HG02588 (cell line): Measurements from ENCODE around the gene ERBB4.
"Not testable (repeated sequence)": the region's sequence is repeated elsewhere in the genome, so short reads cannot be mapped to it uniquely, and the experiment has no call there.

Experiments used
- ATAC-seq: cut with Tn5 transposase; IDR thresholded peaks from one replicate; pipeline ENCODE4 v1.9.1; 2021; ENCODE audit warnings: mild to moderate bottlenecking, moderate library complexity; ENCODE audit not compliant: unreplicated experiment

The ERBB4 gene

DNA sequence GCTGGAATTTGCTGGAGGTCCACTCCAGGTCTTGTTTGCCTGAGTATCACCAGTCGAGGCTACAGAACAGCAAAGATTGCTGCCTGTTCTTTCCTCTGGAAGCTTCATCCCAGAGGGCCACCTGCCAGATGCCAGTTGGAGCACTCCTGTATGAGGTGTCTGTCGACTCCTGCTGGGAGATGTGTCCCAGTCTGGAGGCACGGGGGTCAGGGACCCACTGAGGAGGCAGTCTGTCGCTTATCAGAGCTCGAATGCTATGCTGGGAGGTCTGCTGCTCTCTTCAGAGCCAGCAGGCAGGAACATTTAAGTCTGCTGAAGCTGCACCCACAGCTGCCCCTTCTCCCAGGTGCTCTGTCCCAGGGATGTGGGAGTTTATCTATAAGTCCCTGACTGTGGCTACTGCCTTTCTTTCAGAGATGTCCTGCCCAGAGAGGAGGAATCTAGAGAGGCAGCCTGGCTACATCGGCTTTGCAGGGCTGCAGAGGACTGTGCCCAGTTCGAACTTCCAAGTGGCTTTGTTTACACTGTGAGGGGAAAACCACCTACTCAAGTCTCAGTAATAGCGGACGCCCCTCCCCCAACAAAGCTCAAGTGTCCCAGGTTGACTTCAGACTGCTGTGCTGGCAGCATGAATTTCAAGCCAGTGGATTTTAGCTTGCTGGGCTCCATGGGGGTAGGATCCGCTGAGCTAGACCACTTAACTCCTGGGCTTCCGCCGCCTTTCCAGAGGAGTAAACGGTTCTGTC, 301.1 kb downstream of the ERBB4 start:
- no peak for ATAC-seq

DNA sequence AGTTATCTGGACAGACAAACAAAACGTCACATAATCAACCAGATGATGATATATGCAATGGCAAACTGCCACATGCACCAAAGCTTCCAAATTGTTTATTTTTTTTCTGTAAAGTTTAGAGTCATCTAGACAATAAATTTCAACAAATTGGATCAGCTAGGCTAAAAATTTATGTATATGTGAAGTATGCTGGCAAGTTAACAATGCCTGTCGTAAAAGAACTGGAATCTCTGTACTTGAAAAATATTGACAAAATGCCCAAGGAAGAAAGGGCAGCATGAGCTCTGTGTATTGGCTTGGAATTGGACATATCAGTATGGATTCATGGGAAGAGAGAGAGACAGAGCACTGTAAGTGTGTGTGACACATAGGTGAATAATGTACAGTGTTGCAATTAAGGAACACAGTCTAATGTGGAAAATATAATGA, 309.8 kb downstream of the ERBB4 start:
- no peak for ATAC-seq

- ATAC-seq: no peak
These were observed 310.8 kb downstream of the ERBB4 start for GRCh38 chr2:212227755-212228154.

DNA sequence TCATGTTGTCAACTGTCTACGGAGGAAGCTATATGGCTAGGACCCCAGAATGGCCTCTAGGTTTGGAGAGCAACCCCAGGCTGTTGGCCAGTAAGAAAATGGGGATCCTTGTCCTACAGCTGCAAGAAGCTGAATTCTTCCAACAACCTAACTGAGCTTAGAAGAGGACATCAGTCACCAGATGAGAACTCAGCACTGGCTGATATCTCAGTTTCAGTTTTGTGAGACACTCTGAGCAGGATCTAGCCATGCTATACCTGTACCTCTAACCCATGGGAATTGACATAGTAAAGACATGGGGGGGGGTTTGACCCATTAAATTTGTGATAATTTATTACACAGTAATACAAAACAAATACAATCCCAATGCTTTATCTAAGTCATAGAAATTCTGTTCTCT, 312.5 kb downstream of the ERBB4 start:
- ATAC-seq: no peak

- ATAC-seq: no peak
These were observed 314.9 kb downstream of the ERBB4 start for GRCh38 chr2:212223696-212224095.

DNA sequence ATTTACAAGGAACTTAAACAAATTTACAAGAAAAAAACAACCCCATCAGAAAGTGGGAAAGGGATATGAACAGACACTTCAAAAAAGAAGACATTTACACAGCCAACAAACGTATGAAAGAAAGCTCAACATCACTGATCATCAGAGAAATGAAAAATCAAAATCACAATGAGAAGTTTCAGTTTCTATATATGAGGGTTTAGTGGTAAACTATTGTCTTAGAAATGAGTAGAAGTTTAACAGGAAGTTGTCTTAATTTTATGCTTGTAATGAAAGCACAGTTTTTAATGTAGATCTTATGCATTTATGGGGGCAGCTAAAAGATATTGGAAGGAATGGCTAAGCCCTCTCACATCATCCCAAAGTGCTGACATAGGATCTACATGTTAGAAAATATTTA, 325.4 kb downstream of the ERBB4 start:
- no peak for ATAC-seq

DNA sequence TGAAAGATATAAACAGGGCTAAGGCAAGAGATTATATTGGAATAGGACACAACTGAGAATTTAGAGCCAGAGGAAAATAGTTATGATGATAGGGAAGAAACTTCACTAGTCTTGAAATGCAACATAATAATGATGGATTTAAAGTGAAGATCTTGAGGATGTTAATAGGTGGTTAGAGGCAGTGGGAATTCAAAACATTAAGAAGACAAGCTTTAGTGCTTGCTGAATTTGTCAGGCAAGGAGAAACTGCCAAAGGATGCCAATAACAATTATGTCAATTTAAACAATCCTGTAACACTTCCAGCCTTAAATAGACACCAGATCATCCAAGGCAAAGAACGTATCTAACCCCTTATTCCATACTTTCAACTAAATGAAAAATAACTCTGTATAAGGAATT, 330.1 kb downstream of the ERBB4 start:
- ATAC-seq: no peak

DNA sequence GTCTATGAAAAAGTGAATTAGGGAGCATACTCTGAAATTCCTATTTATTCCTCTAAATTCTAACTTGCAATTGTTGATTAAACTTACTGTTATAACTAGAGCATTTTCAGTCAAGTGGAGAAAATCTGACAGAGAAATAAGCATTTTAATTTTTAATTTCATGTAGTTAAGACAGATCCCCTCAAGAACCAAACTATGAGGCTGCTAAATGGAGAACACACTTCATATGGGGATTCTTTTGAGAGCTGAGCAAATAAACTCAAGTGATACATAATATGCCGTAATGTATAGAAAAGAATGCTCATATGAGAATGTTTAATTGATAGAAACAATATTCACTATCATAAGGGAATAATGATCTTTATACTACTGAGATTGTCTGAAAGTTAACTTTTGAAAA, 340.8 kb downstream of the ERBB4 start:
- ATAC-seq: no peak

DNA sequence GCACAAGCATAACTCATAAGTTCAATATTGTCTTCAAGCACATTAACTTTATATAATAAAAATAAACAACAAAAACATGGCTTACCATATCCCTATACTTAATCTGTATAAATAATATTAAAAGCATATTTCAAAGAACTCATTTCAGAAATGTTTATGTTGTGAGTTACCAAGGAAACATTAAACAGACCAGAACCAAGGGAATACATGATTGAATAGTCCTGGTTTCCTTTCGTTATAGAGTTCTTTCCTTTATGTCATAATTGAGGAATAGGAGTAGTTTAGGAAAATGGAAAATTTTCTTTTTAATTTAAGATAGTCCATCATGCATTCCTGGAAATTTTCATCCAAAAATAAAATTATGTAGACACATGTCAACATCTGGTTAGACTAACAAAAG, 343.0 kb downstream of the ERBB4 start:
- ATAC-seq: no peak

DNA sequence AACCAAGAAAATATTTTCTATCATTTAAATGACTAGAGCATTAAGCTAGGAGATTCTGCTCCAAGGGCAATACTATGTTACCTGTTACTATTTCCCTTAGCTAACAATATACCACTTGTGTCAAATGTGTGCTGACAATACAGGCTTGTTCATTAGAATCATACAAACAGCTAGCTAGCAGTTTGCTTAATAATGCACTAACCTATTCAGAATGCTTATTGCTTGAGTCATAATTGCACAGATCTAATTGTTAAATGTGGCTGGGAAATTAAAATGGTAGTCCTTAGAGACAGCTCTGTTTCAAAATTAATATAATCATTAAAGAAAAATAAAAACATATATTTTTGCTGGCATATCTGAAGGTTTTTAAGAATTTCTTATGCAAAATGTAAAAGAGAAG, 344.2 kb downstream of the ERBB4 start:
- ATAC-seq: no peak

- no peak for ATAC-seq
These were observed 344.8 kb downstream of the ERBB4 start for GRCh38 chr2:212193803-212194202.

DNA sequence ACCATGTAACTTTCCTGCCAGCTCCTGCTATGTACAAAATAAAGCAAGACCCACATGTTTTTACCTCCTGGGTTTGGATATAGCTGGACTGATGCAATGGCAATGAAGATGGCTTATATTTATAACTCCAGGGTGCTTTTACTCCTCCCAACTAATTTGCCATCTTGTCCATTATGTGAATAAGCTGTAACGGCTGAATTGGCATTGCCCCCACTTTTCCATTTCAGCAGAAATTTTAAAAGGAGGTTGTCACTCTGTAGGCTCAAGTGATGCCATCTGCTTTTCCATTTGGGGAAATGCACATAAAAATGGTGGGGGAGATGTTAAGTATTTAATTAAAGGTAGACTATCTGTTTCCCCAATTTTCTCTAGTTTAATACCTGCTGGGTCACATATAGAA, 345.5 kb downstream of the ERBB4 start:
- ATAC-seq: no peak

GRCh38 chr2:212191438-212191837, 347.2 kb downstream of the ERBB4 start:
- not testable (repeated sequence) for ATAC-seq

GRCh38 chr2:212186166-212186565, 352.4 kb downstream of the ERBB4 start:
- no peak for ATAC-seq

GRCh38 chr2:212181646-212182045, 357.0 kb downstream of the ERBB4 start:
- ATAC-seq: no peak

DNA sequence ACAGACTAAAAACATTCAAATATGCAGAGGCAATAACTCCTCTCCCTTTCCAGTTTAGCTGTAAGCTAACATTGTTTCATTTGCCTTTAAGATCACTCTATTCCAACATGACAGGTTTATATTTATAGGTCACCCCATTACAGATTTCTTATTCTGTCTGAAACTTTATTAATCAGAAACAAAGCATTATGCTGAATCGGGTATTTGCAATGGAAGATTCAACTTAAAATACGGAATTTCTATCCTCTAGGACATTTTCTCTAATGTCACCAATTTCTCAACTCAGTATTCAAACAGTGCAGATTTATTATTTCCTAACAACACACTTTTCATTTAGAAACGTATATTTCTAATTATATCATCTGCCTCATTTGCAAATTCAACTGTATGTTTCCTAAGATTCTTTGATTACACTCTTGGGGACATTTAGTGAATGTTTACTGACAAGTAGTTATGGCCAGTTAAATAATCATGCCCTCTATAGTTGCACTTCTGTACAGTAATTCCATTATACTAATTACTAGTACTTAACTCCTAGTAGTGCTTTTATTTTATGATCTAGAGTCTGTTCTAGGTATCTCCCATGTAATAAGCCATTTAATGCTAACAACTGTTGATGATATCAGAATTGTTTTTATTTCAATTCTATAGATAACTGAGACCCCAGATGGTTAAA, 358.1 kb downstream of the ERBB4 start:
- no peak for ATAC-seq

DNA sequence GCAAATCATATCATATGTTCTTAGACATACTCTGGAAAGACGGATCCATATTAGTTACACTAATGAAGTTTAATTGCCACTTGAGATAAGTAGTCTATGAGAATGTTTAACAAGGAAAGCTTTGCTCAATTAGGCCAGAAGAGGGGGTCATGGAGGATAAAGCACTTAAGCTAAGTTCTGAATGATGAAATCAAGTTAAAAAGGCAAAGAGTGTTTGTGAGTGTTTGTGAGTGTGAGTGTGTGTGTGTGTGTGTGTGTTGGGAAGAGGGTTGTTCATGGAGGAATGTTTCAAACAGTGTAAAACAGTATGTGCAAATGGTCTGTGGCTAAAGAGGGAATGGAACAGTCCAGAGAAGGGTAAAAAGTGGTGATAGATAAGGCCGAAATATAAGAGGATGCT, 360.9 kb downstream of the ERBB4 start:
- ATAC-seq: no peak

DNA sequence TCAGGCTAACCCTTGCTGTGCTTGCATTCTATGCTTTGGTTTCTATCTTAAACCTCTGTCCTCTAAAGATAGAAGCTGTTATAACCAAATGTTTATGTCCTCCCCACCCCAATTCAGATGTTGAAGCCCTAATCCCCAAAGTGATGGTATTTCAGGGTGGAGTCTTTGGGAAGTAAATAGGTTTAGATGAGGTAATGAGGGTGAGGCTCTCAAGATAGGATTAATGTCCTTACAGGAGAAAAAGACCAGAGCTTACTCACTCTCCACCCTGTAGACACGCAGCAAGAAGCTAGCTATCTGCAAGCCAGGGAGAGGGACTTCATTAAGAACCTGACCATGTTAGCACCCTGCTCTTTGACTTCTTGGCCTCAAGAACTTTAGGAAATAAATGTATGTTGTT, 362.5 kb downstream of the ERBB4 start:
- no peak for ATAC-seq

DNA sequence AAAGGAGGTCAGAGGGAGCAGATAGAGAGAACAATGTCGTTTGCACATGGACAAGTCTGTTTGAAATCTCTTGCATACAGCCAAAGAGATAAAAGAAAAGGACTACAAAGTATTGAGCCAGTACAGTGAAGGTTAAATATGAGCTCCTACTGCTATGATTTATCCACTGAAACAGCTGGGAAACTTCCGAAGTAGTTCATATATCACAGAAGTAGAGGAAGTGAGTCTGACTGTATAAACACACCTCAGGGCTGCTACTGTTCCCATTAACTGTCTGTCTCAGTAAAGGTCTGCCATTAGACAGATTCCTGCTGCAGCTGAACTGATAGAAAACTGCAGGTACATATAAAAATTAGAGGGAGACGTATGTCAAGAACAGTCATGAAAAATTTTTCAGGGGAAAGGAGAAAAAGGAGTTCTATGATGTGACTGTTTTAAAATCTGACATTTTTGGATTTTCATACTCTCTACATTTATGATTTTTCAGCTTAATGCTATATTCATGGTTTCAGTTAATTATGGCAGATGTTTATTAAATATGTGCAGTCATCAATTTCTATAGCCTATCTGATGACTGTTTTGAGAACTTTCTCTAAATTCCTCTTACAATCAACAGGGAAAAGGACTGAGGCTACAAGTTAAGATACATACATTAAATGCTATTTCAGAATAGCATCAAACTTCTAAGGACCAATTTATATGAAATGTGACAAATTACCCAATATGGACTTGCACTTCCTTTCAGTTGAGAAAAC, 364.7 kb downstream of the ERBB4 start:
- ATAC-seq: no peak

- no peak for ATAC-seq
These were observed 365.3 kb downstream of the ERBB4 start for GRCh38 chr2:212173331-212173730.

GRCh38 chr2:212170382-212170781, 368.2 kb downstream of the ERBB4 start:
- no peak for ATAC-seq

DNA sequence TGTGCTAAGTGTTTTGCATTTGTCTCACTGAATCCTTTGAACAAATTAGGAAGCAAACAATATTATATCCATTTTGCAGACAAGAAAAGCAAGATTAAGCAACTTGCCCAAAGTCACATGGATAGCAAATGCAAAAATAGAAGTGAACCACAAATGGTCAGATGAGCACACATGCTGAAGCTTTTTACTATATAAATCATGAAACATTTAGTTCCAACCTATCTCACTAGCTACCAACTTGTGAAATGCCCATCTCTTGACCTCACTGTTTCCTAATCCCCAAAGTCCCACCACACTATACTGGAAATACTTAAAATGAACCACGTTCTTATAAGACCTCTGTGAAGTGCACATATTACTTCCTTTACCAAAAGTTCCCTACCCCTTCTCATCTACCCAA, 380.5 kb downstream of the ERBB4 start:
- ATAC-seq: no peak
